Measurements from ENCODE around the gene RAB26. TPM values are rescaled to one million over a fixed set of nuclear protein-coding genes. Genes with fewer than 3 reads are reported as not detected.

Gene RAB26
- total and polyA plus RNA-seq, 2 donors (not counting 3 experiments of a cell fraction or from before 2014, with no cell fraction given): 0.91 to 2.0 TPM

GRCh38 chr16:2178321-2179106 lies 30.1 kb downstream of the RAB26 start:
- Histone ChIP-seq H4K20me1 (replicated peaks; ENCODE audit: control insufficient read depth, extremely low read depth, insufficient read depth, low read length) (no peaks in the 10 kb centered on the region), H3K27me3 (ENCODE audit: control insufficient read depth in 2 of 2, insufficient read depth in 2 of 2, low read length in 2 of 2) (no peaks in the 10 kb centered on the region), H3K9me3 (replicated peaks; ENCODE audit: control insufficient read depth, insufficient read depth, low read length) (no peaks in the 10 kb centered on the region), H3K79me2 (ENCODE audit: control insufficient read depth, insufficient read depth, low read length) (peaks cover 5% of the 10 kb centered on the region), H3K4me3 (replicated peaks in 1 of 3; ENCODE audit: insufficient read depth in 1 of 3, low read depth in 1 of 3, low read length in 3 of 3) (no peak overlapping the region), H3K27ac (ENCODE audit: insufficient read depth, low read depth, low read length) (no peak overlapping the region), H3K4me2 (ENCODE audit: insufficient read depth, low read length) (no peak overlapping the region), H3K4me1 (ENCODE audit: control insufficient read depth, extremely low read depth, insufficient read depth, low read length) (no peaks in the 10 kb centered on the region), H3K9ac (replicated peaks; ENCODE audit: extremely low read depth, insufficient read depth, low read length) (no peak overlapping the region), H2AFZ (ENCODE audit: low read depth, low read length) (no peak overlapping the region), H3K36me3 (ENCODE audit: control insufficient read depth in 2 of 2, extremely low read depth in 1 of 2, insufficient read depth in 2 of 2, low read length in 2 of 2) (peaks cover 16 to 32% of the 10 kb centered on the region in 2 experiments), H3K9me1 (replicated peaks; ENCODE audit: control insufficient read depth, extremely low read depth, insufficient read depth, low read length) (no peaks in the 10 kb centered on the region)
- POLR2A ChIA-PET: interaction anchor here (1.1 kb wide), 1 partner anchor 23 kb away, joined by 3 read pairs; the partner anchor contains the start of gene TRAF7
- dilution Hi-C loops (cut with MboI; ENCODE audit: extremely low pct_ligation_motif_present, low sequenced_read_pairs) (no loop called here), intact Hi-C loops (cut with micrococcal nuclease) (no loop called here)
- FAIRE-seq (peak; percentile 75), DNase-seq (ENCODE audit: low read depth, low spot score) (peak; percentile 44)
- CTCF ChIA-PET: no interaction called here
- no TSS peak for BruUV-seq (replicated peaks)
- TF ChIP-seq POLR2A (IDR thresholded peaks at IDR 0.05; ENCODE audit: low read depth, low read length): peak; percentile 53
- TF ChIP-seq GATA2 (IDR thresholded peaks at IDR 0.05; ENCODE audit: insufficient read depth, insufficient read length, low read depth, low read length): no peak

- dilution Hi-C loops (cut with MboI; ENCODE audit: extremely low pct_ligation_motif_present, low sequenced_read_pairs) (no loop called here), intact Hi-C loops (cut with micrococcal nuclease) (no loop called here)
- Histone ChIP-seq H3K9ac (replicated peaks; ENCODE audit: extremely low read depth, insufficient read depth, low read length) (no peak overlapping the region), H3K9me3 (replicated peaks; ENCODE audit: control insufficient read depth, insufficient read depth, low read length) (no peaks in the 10 kb centered on the region), H3K27me3 (ENCODE audit: control insufficient read depth in 2 of 2, insufficient read depth in 2 of 2, low read length in 2 of 2) (no peaks in the 10 kb centered on the region), H2AFZ (ENCODE audit: low read depth, low read length) (no peak overlapping the region), H3K79me2 (ENCODE audit: control insufficient read depth, insufficient read depth, low read length) (peaks cover 1% of the 10 kb centered on the region), H3K4me2 (ENCODE audit: insufficient read depth, low read length) (no peak overlapping the region), H3K4me3 (replicated peaks in 1 of 3; ENCODE audit: insufficient read depth in 1 of 3, low read depth in 1 of 3, low read length in 3 of 3) (no peak overlapping the region), H3K4me1 (ENCODE audit: control insufficient read depth, extremely low read depth, insufficient read depth, low read length) (no peaks in the 10 kb centered on the region), H4K20me1 (replicated peaks; ENCODE audit: control insufficient read depth, extremely low read depth, insufficient read depth, low read length) (no peaks in the 10 kb centered on the region), H3K36me3 (ENCODE audit: control insufficient read depth in 2 of 2, extremely low read depth in 1 of 2, insufficient read depth in 2 of 2, low read length in 2 of 2) (peaks cover 16 to 27% of the 10 kb centered on the region in 2 experiments), H3K27ac (ENCODE audit: insufficient read depth, low read depth, low read length) (no peak overlapping the region), H3K9me1 (replicated peaks; ENCODE audit: control insufficient read depth, extremely low read depth, insufficient read depth, low read length) (no peaks in the 10 kb centered on the region)
- no peak for DNase-seq (ENCODE audit: low read depth, low spot score)
- no peak for FAIRE-seq
- no peak for TF ChIP-seq CTCF (IDR thresholded peaks at IDR 0.05; ENCODE audit: extremely low read depth in 1 of 2, insufficient read depth in 1 of 2, low read depth in 1 of 2, low read length in 2 of 2)
- TF ChIP-seq EZH2 (IDR thresholded peaks at IDR 0.05; ENCODE audit: borderline replicate concordance, low read depth, low read length, severe bottlenecking): no peak
- no peak for TF ChIP-seq FOS (IDR thresholded peaks at IDR 0.05; ENCODE audit: borderline replicate concordance, insufficient read depth, low read length)
- no peak for TF ChIP-seq MYC (IDR thresholded peaks at IDR 0.05; ENCODE audit: low read depth, low read length)
- no peak for TF ChIP-seq POLR2A (IDR thresholded peaks at IDR 0.05; ENCODE audit: low read depth, low read length)
- no peak for TF ChIP-seq JUN (IDR thresholded peaks at IDR 0.05; ENCODE audit: borderline replicate concordance, insufficient read depth, insufficient read length, low read depth)
- TF ChIP-seq MAX (IDR thresholded peaks at IDR 0.05; ENCODE audit: insufficient read depth, insufficient read length): no peak
- TF ChIP-seq GATA2 (IDR thresholded peaks at IDR 0.05; ENCODE audit: insufficient read depth, insufficient read length, low read depth, low read length): no peak
- no peak for TF ChIP-seq POLR2AphosphoS5 (IDR thresholded peaks at IDR 0.05; ENCODE audit: insufficient read depth, low read depth, low read length)
- ChIA-PET CTCF (no interaction called here), POLR2A (no interaction called here)
- no TSS peak for BruUV-seq (replicated peaks)
These were observed 30.7 kb downstream of the RAB26 start for GRCh38 chr16:2179107-2179501.
